Amniotic stem cell (primary cell): Measurements from ENCODE around the gene FMNL2.
A peak's percentile ranks its signal among the peaks of the same experiment; 100 is the strongest.

Experiments
- DNase-seq: peaks from one replicate; lab custom pipeline; 2025; lab: John Stamatoyannopoulos, UW

Gene FMNL2

GRCh38 chr2:152426801-152427200 is 91.8 kb downstream of the FMNL2 start:
- no peak for DNase-seq

GRCh38 chr2:152427902-152428301 is 92.9 kb downstream of the FMNL2 start:
- no peak for DNase-seq

GRCh38 chr2:152428800-152429582 is 94.0 kb downstream of the FMNL2 start:
- DNase-seq, result no peak

GRCh38 chr2:152430876-152431275 is 95.9 kb downstream of the FMNL2 start:
- DNase-seq, result no peak

GRCh38 chr2:152431370-152432098 is 96.6 kb downstream of the FMNL2 start:
- no peak for DNase-seq

- DNase-seq, result no peak
Measured at GRCh38 chr2:152432206-152432653, 97.3 kb downstream of the FMNL2 start.

GRCh38 chr2:152432765-152433164 is 97.8 kb downstream of the FMNL2 start:
- no peak for DNase-seq

- no peak for DNase-seq
Measured at GRCh38 chr2:152433289-152433688, 98.3 kb downstream of the FMNL2 start.

GRCh38 chr2:152433791-152434190 is 98.8 kb downstream of the FMNL2 start:
- DNase-seq, result no peak

- DNase-seq, result no peak
Measured at GRCh38 chr2:152434395-152435182, 99.6 kb downstream of the FMNL2 start.

- DNase-seq, result no peak
Measured at GRCh38 chr2:152436148-152436547, 101.2 kb downstream of the FMNL2 start.

- DNase-seq, result no peak
Measured at GRCh38 chr2:152437276-152438108, 102.5 kb downstream of the FMNL2 start.

- DNase-seq, result no peak
Measured at GRCh38 chr2:152440049-152440448, 105.1 kb downstream of the FMNL2 start.

GRCh38 chr2:152440460-152440859 is 105.5 kb downstream of the FMNL2 start:
- no peak for DNase-seq

GRCh38 chr2:152441961-152442360 is 107.0 kb downstream of the FMNL2 start:
- DNase-seq, result no peak

GRCh38 chr2:152443771-152444170 is 108.8 kb downstream of the FMNL2 start:
- DNase-seq, result no peak

GRCh38 chr2:152444448-152444847 is 109.5 kb downstream of the FMNL2 start:
- no peak for DNase-seq

- DNase-seq, result no peak
Measured at GRCh38 chr2:152445375-152445774, 110.4 kb downstream of the FMNL2 start.

- peak; percentile 68 for DNase-seq
Measured at GRCh38 chr2:152445791-152446201, 110.8 kb downstream of the FMNL2 start.

GRCh38 chr2:152446213-152446612 is 111.2 kb downstream of the FMNL2 start:
- no peak for DNase-seq

- no peak for DNase-seq
Measured at GRCh38 chr2:152447897-152448296, 112.9 kb downstream of the FMNL2 start.

- DNase-seq, result no peak
Measured at GRCh38 chr2:152448606-152449005, 113.6 kb downstream of the FMNL2 start.
